HG03342 (cell line): ENCODE results near the gene PLCB4.
"Not testable (repeated sequence)": the region's sequence is repeated elsewhere in the genome, so short reads cannot be mapped to it uniquely, and the experiment has no call there.

Source experiments
- ATAC-seq: cut with Tn5 transposase; IDR thresholded peaks from one replicate; pipeline ENCODE4 v1.9.1; 2021; ENCODE audit warnings: mild to moderate bottlenecking, moderate library complexity; ENCODE audit not compliant: unreplicated experiment

Gene PLCB4

GRCh38 chr20:9348747-9349146 is 279.9 kb downstream of the PLCB4 start:
- no peak for ATAC-seq

GRCh38 chr20:9349249-9349648 is 280.4 kb downstream of the PLCB4 start:
- ATAC-seq, result no peak

DNA sequence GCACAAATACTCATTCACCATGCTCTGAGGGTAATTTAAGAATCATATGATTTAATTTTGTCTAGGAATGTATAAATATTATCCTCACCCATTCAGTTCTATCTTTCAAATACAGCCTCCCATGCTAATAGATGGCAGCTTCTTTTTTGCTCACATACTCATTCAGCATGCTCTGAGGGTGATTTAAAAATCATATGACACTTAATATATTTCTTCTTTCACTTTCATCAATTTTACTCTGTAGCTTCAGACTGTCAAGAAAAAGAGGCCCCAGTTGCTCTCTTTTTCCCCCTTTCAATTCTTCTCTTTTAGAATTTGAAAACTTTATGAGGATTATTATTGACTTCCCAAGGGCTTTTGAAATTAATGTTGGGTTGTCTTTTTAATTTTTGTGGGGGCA is 283.9 kb downstream of the PLCB4 start:
- ATAC-seq, result no peak

GRCh38 chr20:9353180-9353915 is 284.5 kb downstream of the PLCB4 start:
- no peak for ATAC-seq

- no peak for ATAC-seq
These were observed 285.0 kb downstream of the PLCB4 start for GRCh38 chr20:9353916-9354276.

DNA sequence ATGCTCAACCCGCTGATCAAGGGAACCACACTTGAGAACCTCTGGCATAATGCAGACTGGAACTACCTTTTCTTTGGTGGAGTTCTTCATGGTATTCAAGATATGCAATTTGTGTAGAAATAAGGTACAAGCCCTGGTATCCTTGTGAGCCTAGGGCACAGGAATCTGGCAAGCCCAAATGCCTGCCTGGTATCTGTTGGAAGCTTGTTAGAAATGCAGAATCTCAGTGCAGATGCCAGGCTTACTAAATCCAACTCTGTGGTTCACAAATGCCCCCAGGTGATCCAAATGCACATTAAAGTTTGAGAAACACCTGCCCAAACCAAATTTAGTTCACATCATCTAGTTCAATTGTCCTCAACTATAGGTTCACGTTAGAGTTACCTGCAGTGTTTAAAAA is 285.7 kb downstream of the PLCB4 start:
- ATAC-seq, result no peak

GRCh38 chr20:9358001-9358400 is 289.1 kb downstream of the PLCB4 start:
- ATAC-seq, result no peak

DNA sequence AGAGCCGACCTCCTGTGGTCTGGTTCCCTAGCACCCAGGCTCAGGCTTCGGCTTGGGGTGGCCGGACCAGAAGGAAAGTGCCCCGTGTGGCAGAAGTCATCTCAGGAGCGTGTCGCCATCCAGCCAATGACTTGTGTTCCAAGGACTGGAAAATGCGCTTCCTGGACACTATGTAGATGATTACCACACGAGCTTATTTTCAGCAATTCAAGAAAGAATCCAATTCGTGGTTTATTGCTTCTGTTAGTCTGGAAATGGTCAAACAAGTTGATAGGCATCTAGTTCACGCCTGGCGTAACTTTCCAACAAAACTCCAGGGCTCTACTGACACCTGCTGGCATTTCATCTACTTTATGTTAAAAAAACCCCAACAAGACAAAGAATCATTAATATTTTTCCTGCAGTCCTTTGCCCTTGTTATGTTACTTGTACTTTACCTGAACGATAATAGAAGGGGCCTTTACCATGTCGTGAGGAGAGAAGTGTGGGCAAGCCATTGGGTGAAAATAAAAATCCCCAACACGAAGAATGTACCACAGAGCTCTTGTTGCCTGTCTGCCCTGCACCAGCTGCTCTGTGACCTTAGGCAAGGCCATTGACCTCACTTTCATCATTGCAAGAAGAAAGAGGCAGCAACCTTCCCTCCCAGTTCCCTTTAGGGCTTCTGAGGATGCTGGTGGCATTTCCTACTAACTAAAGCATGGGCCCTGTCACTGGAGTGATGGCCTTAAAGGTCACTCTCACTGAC is 290.8 kb downstream of the PLCB4 start:
- ATAC-seq, result no peak

- ATAC-seq, result no peak
These were observed 291.5 kb downstream of the PLCB4 start for GRCh38 chr20:9360431-9360830.

DNA sequence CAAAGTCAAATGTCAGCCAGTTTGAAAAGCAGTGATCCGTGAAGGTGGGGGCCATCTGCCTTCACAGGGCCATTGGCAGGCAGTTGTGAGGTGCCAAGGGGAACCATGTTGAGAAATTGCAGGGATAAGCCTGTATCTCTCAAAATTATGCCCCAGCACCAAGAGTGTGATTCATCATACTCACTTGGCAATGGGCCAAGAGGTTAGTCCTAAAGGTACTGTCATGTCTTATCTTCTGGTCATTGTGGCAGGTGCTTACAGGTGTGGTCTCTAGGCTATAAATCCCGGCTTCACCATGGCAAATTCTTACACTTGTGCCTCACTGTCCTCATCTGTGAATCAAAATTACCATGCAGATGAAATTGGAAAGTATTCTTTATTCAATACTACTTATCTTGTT is 294.8 kb downstream of the PLCB4 start:
- ATAC-seq, result no peak

- no peak for ATAC-seq
These were observed 298.4 kb downstream of the PLCB4 start for GRCh38 chr20:9367328-9367727.

DNA sequence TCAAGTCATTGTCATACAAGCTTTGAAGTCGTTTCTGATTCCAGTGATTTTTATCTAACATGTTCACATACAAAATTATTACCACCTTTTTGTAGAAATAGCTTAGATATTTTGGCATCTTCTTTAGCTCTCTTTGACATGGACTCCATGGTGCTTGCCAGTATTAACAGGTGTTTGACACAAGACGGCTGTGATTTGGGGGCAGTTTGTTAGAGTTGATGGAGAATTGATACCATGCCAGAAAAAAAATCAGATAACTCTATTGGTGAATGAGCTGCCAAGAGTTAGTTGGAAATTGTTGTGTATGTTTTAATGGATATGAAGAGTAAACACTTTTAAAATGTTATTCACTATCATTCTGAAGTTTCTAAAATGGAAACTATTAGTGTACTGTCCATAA is 298.9 kb downstream of the PLCB4 start:
- no peak for ATAC-seq

GRCh38 chr20:9368893-9369292 is 300.0 kb downstream of the PLCB4 start:
- ATAC-seq, result no peak

- ATAC-seq, result no peak
These were observed 300.7 kb downstream of the PLCB4 start for GRCh38 chr20:9369557-9369956.

- ATAC-seq, result no peak
These were observed 305.2 kb downstream of the PLCB4 start for GRCh38 chr20:9374072-9374471.

DNA sequence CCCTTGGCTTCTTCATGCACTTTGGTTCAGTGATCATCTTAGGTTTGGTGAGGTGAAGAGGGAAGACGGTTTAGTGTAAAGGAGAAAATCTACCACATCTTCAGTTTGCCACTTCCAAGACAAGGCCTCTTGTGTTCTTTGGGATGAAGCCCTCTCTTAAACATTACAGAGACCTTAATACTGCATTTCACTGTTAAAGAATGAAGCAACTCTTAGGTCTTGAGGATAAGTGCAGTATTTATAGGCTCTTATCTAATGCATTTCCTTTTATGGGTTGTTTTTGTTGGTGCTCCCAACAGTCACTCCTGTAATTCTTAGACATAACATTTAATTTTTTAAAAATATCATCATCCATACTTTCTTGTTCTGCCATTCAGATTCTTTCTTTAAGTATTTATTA is 305.6 kb downstream of the PLCB4 start:
- no peak for ATAC-seq

DNA sequence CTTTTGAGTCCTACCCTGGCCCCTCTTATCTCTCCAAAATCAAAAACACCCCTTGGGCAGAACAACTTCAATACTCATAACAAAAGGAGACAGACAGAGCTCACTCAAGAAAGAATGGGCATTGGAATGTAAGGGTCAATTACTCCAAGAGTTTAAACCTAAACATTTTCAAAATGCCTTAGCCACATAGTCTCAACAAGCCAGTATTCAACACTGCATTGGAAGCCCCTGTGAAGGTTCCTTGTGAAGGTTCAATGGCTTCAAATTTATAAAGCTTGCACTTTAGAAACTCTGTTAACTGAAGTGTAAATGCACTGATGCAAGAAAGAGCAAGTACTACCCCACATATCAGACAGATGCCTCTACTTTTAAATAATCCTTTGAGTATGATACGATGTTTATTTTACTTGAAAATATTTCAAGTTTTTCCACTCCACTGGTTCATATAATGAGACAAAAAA is 306.4 kb downstream of the PLCB4 start:
- ATAC-seq, result no peak

DNA sequence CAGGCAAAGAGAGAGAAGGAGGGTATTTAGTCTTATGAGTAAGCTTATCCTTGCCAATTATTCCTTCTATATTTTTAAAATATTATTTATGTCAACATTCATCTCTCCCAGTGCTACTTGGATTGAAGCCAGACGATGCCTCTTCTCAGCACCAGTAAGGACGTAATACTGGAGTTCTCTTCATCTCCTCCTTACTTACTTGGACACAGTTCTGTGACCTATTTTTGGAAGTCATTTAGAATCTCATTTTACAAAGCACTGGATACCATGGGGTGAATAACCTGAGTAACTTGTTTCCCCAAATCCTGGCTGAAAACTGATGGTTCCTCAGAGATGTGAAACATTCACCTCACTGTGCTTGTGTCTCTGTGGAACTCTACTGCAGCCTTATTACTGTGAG is 308.1 kb downstream of the PLCB4 start:
- ATAC-seq, result no peak

- ATAC-seq, result not testable (repeated sequence)
These were observed 316.7 kb downstream of the PLCB4 start for GRCh38 chr20:9385345-9386310.

DNA sequence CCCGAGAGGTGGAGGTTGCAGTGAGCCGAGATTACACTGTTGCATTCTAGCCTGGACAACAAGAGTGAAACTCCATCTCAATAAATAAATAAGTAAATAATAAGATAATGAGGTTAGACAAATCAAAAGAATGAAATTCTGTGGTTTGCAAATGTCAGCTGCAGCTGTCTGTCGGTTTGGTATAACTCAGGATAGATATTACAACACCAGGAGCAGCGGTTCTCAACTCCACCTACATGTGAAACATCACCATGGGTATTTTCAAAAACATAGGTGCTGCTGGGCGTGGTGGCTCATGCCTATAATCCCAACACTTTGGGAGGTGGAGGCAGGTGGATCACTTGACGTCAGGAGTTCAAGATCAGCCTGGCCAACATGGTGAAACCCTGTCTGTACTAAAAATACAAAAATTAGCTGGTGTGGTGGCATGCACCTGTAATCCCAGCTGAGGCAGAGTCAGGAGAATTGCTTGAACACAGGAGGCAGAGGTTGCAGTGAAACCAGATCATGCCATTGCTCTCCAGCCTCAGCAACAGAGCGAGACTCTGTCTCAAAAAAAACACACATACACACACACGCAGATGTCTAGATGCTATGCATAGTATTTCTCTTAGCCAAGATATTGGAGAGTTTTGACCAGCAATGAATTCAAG is 319.4 kb downstream of the PLCB4 start:
- ATAC-seq, result no peak

DNA sequence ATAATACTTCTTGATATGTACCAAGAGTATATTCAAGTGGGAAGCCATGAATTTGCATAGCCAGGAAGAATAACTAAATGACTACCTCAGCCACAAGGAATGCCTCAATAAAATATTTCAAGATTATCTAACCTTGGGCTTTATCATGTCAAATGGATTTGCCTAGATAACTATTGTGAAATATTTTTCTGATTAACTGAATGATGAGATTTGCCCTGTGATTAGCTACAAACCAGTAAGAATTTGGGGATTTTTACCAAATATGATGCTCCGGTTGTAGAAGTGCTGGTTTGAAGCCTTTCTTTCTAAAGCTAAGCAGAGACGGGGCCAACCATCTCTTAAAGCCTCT is 319.9 kb downstream of the PLCB4 start:
- ATAC-seq, result no peak
